ENCODE data around the gene SELENON. TPM values are rescaled to one million over a fixed set of nuclear protein-coding genes. Genes with fewer than 3 reads are reported as not detected.
A peak's percentile ranks its signal among the peaks of the same experiment; 100 is the strongest.

SELENON gene
- total RNA-seq, 1 experiment from 2014 or later: 40.6 TPM

DNA sequence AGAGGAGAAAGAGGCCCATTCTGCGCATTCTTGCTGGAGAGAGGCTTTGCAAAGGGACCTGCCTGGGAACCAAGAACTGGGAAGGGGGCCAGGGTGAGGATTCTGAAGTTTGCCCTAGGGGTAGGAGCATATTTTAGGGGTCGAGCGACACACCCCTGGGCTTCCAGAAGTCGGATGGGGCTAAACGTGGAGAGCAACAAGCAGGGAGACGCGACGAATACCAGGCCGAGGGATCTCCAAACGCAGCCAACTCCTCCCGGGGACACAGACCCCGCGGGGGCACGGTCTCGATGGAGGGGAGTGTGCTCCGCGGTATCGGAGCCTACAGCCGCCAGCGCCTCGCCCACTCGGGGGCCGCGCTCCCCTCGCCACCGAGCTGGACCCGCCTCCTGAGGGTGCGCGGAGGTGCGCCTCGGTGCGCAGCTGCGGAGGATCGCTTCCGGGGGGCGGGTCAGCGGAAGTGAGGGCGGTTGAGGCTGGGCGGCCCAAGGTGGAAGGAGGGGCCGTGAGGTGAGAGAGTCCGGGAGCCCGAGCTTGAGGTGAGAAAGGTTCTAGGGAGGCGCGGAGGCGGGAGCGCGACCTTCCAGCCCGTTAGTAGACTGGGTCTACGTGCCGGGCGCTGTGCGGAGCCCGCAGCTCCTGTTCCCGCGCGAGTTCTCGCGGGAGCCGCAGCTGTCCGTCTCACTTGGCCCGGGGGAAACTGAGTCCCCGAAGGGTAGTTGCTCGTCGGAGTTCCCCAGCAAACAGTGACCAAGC lies 19.7 kb downstream of the SELENON start, which contains the start of gene MTFR1L:
Gene MTFR1L, plus strand, starts transcription at position 464 of the 756 bp plus-strand sequence. CDS start 3,151 bp downstream, outside the sequence.
- peak within 1 kb of the TSS; percentile 81 for H3K27ac Mint-ChIP-seq (ENCODE audit: unreplicated experiment)
- H3K4me3 Mint-ChIP-seq (ENCODE audit: low read depth, unreplicated experiment): peak within 1 kb of the TSS; percentile 77
- no peaks in the 10 kb centered on the region for H3K27me3 Mint-ChIP-seq (ENCODE audit: unreplicated experiment)
- H3K36me3 Mint-ChIP-seq (ENCODE audit: insufficient read depth, unreplicated experiment): peaks cover 41% of the 10 kb centered on the region
- TF ChIP-seq, protein P1, sequence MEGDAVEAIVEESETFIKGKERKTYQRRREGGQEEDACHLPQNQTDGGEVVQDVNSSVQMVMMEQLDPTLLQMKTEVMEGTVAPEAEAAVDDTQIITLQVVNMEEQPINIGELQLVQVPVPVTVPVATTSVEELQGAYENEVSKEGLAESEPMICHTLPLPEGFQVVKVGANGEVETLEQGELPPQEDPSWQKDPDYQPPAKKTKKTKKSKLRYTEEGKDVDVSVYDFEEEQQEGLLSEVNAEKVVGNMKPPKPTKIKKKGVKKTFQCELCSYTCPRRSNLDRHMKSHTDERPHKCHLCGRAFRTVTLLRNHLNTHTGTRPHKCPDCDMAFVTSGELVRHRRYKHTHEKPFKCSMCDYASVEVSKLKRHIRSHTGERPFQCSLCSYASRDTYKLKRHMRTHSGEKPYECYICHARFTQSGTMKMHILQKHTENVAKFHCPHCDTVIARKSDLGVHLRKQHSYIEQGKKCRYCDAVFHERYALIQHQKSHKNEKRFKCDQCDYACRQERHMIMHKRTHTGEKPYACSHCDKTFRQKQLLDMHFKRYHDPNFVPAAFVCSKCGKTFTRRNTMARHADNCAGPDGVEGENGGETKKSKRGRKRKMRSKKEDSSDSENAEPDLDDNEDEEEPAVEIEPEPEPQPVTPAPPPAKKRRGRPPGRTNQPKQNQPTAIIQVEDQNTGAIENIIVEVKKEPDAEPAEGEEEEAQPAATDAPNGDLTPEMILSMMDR (IDR thresholded peaks at IDR 0.05; ENCODE audit: unreplicated experiment): no peak
- no peaks in the 10 kb centered on the region for H3K9me3 Mint-ChIP-seq (ENCODE audit: low read depth, unreplicated experiment)
- intact Hi-C loops (cut with micrococcal nuclease; ENCODE audit: unreplicated experiment): no loop called here
- H3K4me1 Mint-ChIP-seq (ENCODE audit: low read depth, unreplicated experiment): peaks cover 32% of the 10 kb centered on the region
- CTCF ChIA-PET: interaction anchor here (0.6 to 1.0 kb wide), 2 partner anchors 178 to 300 kb away, joined by 4 to 6 read pairs; partner anchors contain the start of gene PAFAH2
- peak; percentile 81 for DNase-seq
- BruUV-seq (replicated peaks): no TSS peak

GRCh38 chr1:25820247-25821111 lies 20.5 kb downstream of the SELENON start:
- no peaks in the 10 kb centered on the region for H3K27me3 Mint-ChIP-seq (ENCODE audit: unreplicated experiment)
- CTCF ChIA-PET: interaction anchor here (1.0 kb wide), 1 partner anchor 177 kb away, joined by 4 read pairs; the partner anchor contains the start of gene PAFAH2
- H3K36me3 Mint-ChIP-seq (ENCODE audit: insufficient read depth, unreplicated experiment): peaks cover 41% of the 10 kb centered on the region
- no peaks in the 10 kb centered on the region for H3K9me3 Mint-ChIP-seq (ENCODE audit: low read depth, unreplicated experiment)
- no TSS peak for BruUV-seq (replicated peaks)
- intact Hi-C loops (cut with micrococcal nuclease; ENCODE audit: unreplicated experiment): no loop called here
- TF ChIP-seq, protein P1 (IDR thresholded peaks at IDR 0.05; ENCODE audit: unreplicated experiment): no peak
- H3K4me3 Mint-ChIP-seq (ENCODE audit: low read depth, unreplicated experiment): peak overlapping the region; percentile 77
- peak overlapping the region; percentile 64 for H3K27ac Mint-ChIP-seq (ENCODE audit: unreplicated experiment)
- DNase-seq: peak; percentile 31
- H3K4me1 Mint-ChIP-seq (ENCODE audit: low read depth, unreplicated experiment): peaks cover 32% of the 10 kb centered on the region

DNA sequence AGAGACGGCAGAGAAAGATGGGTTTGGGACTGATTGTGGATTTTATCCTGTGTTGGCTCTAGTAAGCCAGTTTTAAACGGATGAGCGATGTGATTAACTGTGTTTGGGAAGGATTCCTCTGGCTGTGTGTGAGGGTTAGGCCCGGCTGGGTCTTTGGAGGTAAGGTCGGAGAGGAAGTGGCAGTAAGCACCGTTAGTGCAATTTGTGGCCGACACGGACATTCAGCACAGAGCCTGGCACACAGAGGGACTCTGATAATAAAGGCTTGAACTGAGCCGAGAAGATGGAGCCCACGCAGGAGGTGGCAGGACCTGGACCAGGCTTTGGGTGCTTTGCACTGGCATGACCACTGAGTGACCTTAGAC lies 21.1 kb downstream of the SELENON start:
- no peaks in the 10 kb centered on the region for H3K9me3 Mint-ChIP-seq (ENCODE audit: low read depth, unreplicated experiment)
- no TSS peak for BruUV-seq (replicated peaks)
- intact Hi-C loops (cut with micrococcal nuclease; ENCODE audit: unreplicated experiment): no loop called here
- peaks cover 32% of the 10 kb centered on the region for H3K4me1 Mint-ChIP-seq (ENCODE audit: low read depth, unreplicated experiment)
- H3K4me3 Mint-ChIP-seq (ENCODE audit: low read depth, unreplicated experiment): peak overlapping the region; percentile 77
- TF ChIP-seq, protein P1 (IDR thresholded peaks at IDR 0.05; ENCODE audit: unreplicated experiment): no peak
- H3K27me3 Mint-ChIP-seq (ENCODE audit: unreplicated experiment): no peaks in the 10 kb centered on the region
- peak overlapping the region; percentile 64 for H3K27ac Mint-ChIP-seq (ENCODE audit: unreplicated experiment)
- no peak for DNase-seq
- CTCF ChIA-PET: no interaction called here
- H3K36me3 Mint-ChIP-seq (ENCODE audit: insufficient read depth, unreplicated experiment): peaks cover 41% of the 10 kb centered on the region

DNA sequence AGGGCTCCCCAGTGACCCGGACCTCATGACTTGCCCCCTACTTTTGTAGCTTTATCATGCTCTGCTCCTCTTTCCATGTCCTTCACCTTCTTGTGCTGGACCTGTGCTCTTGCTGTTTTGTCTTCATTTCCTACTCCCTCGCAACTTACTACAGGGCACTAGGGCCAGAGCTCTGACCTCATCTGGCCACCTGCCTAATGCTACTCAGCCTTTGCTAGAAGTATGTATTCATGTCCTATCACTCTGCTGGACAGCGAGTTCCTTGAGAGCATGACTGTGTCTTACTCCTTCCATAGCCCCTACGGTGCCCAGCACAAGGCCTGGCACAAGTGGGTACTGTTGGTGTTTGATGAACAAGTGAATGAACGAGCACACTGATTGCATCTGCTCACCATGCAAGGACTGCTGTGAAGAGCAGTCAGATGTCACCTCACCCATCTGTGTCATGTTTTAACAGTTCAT lies 21.7 kb downstream of the SELENON start:
- peaks cover 32% of the 10 kb centered on the region for H3K4me1 Mint-ChIP-seq (ENCODE audit: low read depth, unreplicated experiment)
- H3K27me3 Mint-ChIP-seq (ENCODE audit: unreplicated experiment): no peaks in the 10 kb centered on the region
- H3K36me3 Mint-ChIP-seq (ENCODE audit: insufficient read depth, unreplicated experiment): peaks cover 41% of the 10 kb centered on the region
- no peaks in the 10 kb centered on the region for H3K9me3 Mint-ChIP-seq (ENCODE audit: low read depth, unreplicated experiment)
- peak overlapping the region; percentile 64 for H3K27ac Mint-ChIP-seq (ENCODE audit: unreplicated experiment)
- intact Hi-C loops (cut with micrococcal nuclease; ENCODE audit: unreplicated experiment): no loop called here
- peak overlapping the region; percentile 77 for H3K4me3 Mint-ChIP-seq (ENCODE audit: low read depth, unreplicated experiment)
- TF ChIP-seq, protein P1 (IDR thresholded peaks at IDR 0.05; ENCODE audit: unreplicated experiment): no peak
- BruUV-seq (replicated peaks): no TSS peak
- CTCF ChIA-PET: interaction anchor here (0.6 kb wide), 1 partner anchor 16 kb away, joined by 3 read pairs; no protein-coding TSS in a partner anchor
- no peak for DNase-seq

All from Calu3 (cell line).